AG04449 (cell line): Measurements from ENCODE around the gene ACAA1.
"Not testable (repeated sequence)": the region's sequence is repeated elsewhere in the genome, so short reads cannot be mapped to it uniquely, and the experiment has no call there.

Source experiments
- CTCF ChIA-PET: fragments of 350-600 bp; formaldehyde crosslinking; extraction: SDS; loops from one replicate; lab custom pipeline; 2021; ENCODE audit warnings: antibody characterized with exemption; lab: Yijun Ruan, JAX
- POLR2A ChIA-PET: fragments of 400-600, 350-600 bp; formaldehyde crosslinking; extraction: SDS; loops from one replicate; lab custom pipeline; 2020; ENCODE audit warnings: antibody characterized with exemption, inconsistent platforms; lab: Yijun Ruan, JAX
- DNase-seq: peaks from one replicate; pipeline ENCODE4 v3.0.0-alpha.2; 2010; ENCODE audit warnings: low read depth, low spot score
- H3K4me3 ChIP-seq: 2 replicates; pipeline ENCODE4 v1.5.1; 2011; ENCODE audit warnings: low read depth, mild to moderate bottlenecking, control low read depth, low read length
- TF ChIP-seq, protein P1 (sequence below): IDR thresholded peaks from one replicate; pipeline ENCODE4 v1.5.1; 2011; ENCODE audit warnings: mild to moderate bottlenecking, moderate library complexity, low read length, control low read depth, inconsistent platforms; ENCODE audit not compliant: insufficient read depth; ENCODE audit errors: missing control alignments

ACAA1 gene

DNA sequence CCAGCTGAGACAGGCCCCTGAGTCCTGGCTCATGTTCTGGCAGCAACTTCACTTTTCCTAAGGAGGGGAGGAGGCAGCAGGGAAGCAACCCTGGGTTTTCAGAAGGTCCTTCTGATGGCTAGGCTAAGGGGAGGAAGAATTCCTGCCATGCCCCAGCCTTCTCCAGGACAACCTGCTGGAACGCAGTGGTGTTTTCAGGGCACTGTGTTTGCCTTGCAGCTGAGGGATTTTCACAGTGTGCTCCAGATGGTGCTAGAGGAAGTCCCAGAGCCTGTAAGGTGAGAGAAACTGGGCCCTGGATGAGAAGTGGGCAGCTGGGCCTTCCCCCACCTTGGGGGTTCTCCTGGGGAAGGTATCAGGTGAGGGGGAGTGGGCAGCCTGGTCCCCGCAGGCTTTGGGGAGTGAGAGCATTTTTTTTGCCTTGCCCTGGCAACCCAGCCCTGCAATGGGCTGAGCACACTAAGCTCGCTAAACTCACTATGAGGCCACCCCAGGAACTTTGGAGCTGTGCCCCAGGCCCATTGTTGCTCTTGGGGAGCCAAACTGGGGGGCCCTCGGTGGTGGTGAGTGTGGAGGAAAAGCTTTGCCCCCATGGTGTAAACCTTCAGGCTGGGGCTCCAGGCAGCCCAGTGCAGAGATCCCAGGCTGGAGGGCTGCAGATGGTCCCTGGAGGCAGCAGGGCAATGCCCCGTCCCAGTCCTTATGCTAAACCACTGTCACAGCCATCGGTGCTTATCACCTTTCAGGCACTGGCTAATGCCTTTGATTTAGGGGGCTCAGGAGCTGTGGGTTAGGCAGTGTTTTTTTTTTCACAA, 41.1 kb downstream of the ACAA1 start:
- POLR2A ChIA-PET = no interaction called here
- TF ChIP-seq, protein P1, sequence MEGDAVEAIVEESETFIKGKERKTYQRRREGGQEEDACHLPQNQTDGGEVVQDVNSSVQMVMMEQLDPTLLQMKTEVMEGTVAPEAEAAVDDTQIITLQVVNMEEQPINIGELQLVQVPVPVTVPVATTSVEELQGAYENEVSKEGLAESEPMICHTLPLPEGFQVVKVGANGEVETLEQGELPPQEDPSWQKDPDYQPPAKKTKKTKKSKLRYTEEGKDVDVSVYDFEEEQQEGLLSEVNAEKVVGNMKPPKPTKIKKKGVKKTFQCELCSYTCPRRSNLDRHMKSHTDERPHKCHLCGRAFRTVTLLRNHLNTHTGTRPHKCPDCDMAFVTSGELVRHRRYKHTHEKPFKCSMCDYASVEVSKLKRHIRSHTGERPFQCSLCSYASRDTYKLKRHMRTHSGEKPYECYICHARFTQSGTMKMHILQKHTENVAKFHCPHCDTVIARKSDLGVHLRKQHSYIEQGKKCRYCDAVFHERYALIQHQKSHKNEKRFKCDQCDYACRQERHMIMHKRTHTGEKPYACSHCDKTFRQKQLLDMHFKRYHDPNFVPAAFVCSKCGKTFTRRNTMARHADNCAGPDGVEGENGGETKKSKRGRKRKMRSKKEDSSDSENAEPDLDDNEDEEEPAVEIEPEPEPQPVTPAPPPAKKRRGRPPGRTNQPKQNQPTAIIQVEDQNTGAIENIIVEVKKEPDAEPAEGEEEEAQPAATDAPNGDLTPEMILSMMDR = no peak
- CTCF ChIA-PET = interaction anchor here (0.8 kb wide), 1 partner anchor 21 kb away, joined by 3 read pairs; no protein-coding TSS in a partner anchor
- H3K4me3 ChIP-seq = no peak overlapping the region
- no peak for DNase-seq

DNA sequence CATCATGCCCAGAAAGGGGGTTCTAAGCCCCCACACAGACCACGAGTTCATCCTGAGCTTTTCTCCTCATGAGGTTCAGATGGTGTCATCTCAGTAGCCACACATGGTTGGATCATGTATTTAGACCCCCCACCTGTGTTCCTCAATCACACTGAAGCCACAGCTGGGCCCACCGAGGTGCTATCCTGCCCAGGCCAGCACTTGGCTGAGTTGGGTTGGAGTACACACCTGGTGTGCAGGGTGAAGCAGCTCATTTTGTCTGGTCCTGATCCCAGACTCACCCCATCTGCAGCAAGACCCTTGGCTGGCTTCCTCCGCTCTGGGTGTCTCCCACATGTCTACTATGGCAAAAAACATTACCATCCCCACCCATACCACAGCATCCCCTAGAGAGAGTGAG, 41.9 kb downstream of the ACAA1 start:
- ChIA-PET CTCF (no interaction called here), POLR2A (no interaction called here)
- TF ChIP-seq, protein P1 = no peak
- no peak for DNase-seq
- no peak overlapping the region for H3K4me3 ChIP-seq

DNA sequence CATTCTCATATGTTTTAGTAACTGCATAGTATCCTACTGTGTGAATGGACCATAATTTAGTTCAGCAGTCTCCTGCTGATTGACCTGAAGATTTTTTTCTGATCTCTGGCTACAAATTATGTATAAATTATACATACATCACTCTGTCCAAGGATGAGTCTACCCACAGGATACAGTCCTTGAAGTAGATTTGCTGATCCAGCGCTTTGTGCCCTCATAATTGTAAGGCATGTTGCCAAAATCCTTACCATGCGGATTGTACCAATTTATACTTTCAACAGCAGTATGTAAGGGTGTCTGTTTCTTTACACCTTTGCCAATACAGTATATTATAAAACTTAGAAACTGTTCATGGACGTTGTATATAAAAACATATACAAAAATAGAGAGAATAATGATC, 46.5 kb downstream of the ACAA1 start:
- H3K4me3 ChIP-seq = no peak overlapping the region
- TF ChIP-seq, protein P1 = no peak
- POLR2A ChIA-PET = no interaction called here
- CTCF ChIA-PET = no interaction called here
- no peak for DNase-seq

DNA sequence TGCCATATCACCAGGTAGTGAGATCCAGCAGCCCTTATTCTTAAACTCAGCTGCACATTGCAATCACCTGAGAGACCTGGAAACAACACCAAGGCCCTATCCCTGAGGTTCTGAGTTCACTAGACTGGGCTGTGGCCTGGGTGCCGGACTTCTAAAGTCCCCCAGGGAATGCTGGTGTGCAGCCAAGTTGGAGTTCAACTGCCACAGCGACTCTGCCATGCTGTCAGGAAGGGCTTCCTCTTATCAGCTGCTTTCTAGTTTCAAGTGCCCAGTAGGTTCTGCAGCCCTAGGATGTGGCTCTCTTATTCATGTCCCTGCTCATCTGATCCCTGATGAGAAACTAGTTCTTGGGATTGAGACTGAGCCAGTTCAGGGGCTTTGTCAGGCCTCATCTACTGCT, 47.8 kb downstream of the ACAA1 start:
- no peak overlapping the region for H3K4me3 ChIP-seq
- ChIA-PET POLR2A (no interaction called here), CTCF (no interaction called here)
- TF ChIP-seq, protein P1 = no peak
- no peak for DNase-seq

DNA sequence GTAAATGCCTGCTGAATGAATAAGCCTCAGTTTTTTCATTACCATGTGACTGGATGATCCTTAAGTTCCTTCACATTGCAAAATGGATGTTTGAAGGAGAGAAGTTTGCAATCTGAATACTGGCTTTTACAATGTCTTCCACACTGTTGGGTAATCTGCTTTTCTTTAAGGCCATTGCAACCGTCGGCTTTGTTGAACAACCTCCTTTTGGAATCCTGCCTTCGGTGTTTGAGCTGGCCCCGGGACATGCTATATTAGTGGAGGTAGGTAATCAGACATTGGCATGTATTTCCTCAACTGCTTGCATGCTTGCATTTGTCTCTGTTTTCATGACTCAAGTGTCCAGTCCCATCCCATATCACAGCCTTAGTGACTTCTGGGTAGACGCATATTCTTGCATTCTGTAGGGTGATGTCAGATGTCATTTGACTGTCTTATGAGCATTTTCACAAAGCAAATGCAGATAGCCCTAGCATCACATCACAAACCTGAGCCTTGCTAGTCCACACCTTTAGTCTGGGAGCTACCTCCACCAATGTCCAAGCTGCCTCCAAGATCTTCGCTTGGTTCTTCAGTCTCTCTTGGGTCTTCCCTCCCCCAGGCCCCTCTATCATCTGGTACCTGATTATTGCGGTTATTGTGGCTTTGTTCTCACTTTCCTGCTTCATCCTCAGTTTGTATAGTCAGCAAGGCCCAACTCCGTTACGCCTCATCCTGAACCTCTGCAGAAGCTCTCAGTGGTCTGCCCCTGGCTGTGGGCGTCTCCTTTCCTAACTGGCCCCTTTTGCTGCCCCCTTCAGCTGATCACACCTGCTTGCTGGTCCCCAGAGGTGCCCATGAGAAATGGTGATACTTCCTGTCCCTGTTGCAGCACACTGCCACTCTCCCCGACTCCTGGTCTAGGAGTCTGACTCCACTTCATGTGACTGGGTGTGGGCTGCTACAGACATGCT, 48.5 kb downstream of the ACAA1 start:
- ChIA-PET POLR2A (no interaction called here), CTCF (no interaction called here)

DNA sequence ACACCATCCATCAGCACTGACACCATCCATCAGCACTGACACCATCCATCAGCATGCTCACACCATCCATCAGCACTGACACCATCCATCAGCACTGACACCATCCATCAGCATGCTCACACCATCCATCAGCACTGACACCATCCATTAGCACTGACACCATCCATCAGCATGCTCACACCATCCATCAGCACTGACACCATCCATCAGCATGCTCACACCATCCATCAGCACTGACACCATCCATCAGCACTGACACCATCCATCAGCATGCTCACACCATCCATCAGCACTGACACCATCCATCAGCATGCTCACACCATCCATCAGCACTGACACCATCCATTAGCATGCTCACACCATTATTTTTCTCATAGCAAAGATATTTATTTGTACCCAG, 49.6 kb downstream of the ACAA1 start:
- H3K4me3 ChIP-seq, CTCF ChIA-PET, POLR2A ChIA-PET, DNase-seq: not testable (repeated sequence)

More for the DNA sequence above, 48.5 kb downstream of the ACAA1 start:
- H3K4me3 ChIP-seq = no peak overlapping the region
- no peak for DNase-seq
- TF ChIP-seq, protein P1 = no peak
